Measurements from ENCODE around the gene ARID5B.

- TF ChIP-seq GATA2 (IDR thresholded peaks at IDR 0.05; ENCODE audit: low read depth, low read length) (no peak), GATA3 (IDR thresholded peaks at IDR 0.05; ENCODE audit: low read depth, low read length) (no peak)
Observed at GRCh38 chr10:61883371-61884025, 18.0 kb upstream of the ARID5B start.
